GM12801 (cell line): ENCODE results near the gene MESP2.

Experiments
- TF ChIP-seq, protein P1 (sequence below): IDR thresholded peaks from one replicate; pipeline ENCODE4 v1.5.1; 2011; ENCODE audit warnings: control low read depth; ENCODE audit not compliant: insufficient read length; ENCODE audit errors: extremely low read depth

The MESP2 gene

DNA sequence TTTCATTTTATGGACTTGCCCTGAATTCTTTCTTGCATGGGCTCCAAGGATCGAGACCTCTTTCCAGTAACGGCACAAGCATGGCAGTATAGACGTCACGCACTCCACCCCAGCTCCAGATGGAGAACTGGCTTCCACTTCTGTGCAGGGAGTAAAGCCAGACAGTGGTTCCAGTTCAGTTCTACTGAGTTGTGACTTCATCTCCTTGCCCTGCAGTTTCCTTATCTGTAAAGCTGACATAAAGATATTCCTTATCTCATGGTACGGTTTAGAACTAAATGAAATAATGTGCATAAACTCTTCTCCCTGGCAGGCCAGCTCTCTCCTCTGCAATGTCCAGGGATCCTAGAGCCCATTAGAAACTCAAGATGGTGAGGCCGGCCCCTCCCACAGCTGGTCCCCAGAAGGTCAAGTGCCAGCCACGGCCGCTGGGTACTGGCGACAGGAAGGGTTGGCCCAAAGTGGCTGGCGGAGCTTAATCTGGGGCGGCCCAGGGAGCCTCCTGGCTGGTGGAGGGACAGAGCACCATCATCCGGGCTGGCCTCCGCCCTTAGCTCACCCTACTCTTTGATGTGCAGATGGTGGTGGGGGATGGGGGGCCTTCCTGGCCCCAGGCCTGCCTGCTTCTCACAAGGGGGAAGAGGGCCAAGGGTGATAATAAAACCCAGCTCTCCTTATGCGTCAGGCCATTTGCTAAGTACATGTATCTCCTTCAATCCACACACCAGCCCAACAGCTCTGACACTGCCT is 7.2 kb downstream of the MESP2 start:
- TF ChIP-seq, protein P1, sequence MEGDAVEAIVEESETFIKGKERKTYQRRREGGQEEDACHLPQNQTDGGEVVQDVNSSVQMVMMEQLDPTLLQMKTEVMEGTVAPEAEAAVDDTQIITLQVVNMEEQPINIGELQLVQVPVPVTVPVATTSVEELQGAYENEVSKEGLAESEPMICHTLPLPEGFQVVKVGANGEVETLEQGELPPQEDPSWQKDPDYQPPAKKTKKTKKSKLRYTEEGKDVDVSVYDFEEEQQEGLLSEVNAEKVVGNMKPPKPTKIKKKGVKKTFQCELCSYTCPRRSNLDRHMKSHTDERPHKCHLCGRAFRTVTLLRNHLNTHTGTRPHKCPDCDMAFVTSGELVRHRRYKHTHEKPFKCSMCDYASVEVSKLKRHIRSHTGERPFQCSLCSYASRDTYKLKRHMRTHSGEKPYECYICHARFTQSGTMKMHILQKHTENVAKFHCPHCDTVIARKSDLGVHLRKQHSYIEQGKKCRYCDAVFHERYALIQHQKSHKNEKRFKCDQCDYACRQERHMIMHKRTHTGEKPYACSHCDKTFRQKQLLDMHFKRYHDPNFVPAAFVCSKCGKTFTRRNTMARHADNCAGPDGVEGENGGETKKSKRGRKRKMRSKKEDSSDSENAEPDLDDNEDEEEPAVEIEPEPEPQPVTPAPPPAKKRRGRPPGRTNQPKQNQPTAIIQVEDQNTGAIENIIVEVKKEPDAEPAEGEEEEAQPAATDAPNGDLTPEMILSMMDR: no peak

DNA sequence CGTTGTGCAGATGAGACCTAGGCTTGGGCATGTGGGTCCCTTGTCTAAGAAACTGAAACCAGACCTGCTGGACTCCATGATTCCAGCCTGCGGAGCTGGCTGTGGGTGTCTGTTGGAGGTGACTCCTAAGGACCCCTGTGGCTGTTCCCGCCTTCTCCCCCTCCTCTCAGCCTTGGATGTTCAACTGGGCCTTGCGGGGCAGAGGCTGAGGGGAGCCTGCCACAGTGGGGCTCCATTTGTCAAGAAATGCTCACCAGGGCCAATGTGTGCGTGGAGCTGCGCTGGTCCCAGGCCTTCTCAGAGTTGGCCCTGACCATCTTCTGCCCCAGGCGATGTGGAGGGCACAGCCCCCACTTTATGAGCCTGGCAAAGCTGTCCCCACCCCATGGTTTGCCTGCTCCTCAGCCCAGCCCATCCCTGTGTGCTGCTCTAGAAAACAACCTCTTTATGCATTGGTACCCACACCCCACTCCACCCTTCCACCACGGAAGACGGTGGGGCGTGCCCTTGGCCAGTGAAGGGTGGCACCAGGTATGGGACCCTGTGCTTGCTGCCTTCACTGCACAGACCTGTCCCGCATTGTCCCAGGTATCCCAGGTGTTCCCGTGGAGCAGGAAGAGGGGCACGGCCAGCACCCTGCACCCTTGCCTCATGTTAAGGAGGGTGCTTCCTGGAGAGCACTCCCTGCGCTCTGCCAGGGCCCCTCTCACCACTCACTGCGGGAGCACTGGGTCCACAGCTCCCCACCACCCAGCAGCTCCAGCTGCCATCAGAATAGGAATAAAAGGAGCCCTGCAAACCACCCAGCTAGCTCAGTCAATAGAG is 7.9 kb downstream of the MESP2 start:
- TF ChIP-seq, protein P1: no peak

DNA sequence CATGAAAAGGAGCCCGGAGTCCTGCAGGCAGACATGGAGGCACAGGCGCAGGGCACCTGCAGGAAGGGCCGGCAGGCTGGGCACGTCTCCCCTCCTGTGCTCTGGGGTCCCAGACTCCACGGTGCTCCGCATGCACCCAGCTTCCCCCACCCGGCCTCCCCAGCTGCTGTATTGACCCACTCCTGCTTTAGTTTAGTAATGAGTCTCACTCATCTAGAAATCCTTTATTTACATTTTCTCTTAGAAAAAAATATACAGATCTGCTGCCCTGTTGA is 8.5 kb downstream of the MESP2 start:
- TF ChIP-seq, protein P1: no peak

DNA sequence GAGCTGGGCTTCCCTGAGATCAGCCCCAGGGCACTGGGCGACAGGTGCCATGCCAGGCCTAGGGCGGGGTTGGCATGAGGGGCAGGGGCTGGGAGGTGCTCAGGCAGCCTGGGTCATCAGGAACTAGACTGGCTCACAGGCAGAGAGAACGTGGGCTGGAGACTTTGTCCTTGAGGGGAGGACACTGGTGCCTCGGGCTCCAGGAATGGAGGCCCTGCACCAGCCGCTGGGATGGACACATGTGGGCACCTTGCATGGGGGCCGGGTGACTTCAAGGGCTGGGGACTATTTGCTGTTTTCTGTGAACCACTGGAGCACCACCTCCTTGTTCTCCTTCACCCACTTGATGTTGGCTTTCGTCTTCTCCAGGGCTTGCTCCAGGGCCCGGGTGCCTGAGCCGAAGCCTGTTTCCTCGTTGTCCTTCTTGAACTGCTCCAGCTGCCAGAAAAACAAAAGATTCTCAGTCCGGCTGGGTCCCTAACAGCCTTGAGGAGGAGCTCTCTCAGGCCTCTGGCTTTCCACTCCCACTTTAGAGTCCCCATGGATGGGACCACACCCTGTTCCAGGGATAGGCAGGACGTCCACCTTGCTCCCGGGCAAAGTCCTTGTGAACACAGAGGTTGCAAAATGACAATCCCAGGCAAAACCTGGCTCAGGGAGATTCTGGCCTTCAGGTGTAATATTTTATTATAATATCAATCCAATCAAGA is 9.1 kb downstream of the MESP2 start:
- TF ChIP-seq, protein P1: no peak

DNA sequence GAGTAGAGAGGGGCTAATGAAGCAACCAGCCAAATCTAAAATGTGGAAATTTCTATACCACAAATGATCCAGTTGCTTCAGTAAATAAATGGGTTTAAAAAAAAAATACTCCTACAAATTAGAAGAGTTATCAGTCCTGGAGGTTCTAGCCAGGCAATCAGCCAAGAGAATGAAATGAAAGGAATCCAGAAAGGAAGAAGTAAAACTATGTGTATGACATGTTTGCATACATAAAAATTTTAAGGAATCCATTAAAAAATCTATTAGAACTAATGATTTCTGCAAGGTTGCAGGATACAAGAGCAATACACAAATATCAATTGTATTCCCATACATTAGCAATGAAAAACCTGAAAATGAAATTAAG is 9.6 kb downstream of the MESP2 start:
- TF ChIP-seq, protein P1: no peak

DNA sequence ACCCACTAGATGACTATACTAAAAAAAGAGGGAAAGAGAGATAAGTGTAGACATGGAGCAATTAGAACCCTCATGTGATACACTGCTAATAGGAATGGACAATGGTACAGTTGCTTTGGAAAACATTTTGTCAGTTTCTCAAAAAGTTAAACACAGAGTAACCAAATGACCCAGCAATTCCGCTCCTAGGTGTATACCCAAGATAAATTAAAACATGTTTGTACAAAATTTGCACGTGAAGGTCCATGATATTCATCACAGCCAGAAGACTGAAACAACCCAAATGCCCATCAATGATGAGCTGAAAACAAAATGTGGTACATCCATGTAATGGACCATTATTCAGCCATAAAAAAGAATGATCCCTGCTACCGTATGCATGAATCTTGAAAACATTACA is 11.8 kb downstream of the MESP2 start:
- TF ChIP-seq, protein P1: no peak

DNA sequence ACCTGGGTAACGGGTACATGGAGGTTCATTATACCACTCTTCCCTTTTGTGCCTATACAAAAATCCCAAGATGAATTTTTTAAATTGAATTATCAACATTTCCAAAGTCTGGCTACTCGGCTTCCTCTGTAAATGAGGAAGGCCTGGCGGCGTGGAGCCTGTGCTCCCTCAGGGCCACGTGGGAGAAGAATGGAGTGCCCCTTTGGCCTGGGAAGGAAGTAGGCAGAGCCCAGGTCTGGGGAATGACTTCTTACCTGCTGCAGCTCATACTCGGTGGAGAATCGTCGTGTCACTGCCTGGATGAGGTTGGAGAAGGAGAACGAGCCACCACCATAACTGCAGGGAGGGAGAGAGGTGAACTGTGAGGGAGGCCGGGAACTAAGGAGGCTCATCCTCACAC is 14.1 kb downstream of the MESP2 start:
- TF ChIP-seq, protein P1: no peak
